ENCODE results near the gene TUBB.

TUBB gene

DNA sequence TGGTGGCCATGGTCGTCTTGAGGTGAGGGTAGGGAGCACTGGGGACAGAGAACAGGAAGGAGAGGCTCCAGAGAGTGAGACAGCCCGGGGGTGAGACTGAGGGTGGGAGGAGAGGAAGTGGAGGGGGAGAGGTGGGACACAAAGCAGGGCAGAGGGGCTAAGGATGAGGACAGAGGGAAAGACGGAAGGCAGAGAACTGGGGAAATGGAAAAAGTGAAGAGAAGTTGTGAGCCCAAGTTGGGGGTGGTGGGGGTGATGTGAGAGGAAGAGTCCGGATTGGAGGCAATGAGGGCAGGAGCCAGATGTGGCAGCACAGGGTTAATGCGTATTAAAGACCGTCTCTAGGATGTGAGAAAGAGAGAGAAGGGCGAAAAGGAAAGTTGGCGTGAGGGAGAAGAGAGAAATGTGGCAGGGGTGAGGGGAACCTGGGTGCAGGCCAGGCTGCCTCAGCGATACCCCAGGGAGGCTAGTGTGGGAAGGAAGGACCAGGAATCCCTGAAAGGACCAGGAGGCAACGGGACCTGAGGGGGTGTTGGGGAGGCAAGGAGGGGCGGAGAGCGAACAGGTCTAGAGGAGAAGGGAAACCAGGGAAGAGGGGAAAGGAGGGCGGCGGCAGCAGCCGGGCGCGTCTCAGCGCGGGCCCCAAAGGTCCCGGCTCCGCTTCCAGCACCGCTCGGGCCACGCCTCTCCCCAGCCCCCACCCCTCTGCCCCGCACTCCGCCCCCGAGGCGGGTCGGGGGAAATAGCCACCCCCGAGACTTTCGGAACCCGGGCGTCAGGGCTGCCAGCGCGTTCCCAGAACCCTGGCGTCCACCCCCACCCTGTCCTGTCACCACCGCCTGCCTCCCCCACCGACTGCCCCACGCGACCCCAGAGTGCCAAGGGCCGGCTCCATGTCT lies 33.9 kb upstream of the TUBB start, which contains the start of gene PPP1R18:
Gene PPP1R18, minus strand, starts transcription at position 637 of the 899 bp plus-strand sequence. Its CDS starts 627 bp downstream, at position 10.
- H3K9me2 ChIP-seq (replicated peaks; ENCODE audit: insufficient read depth, low read length) = no peaks in the 10 kb centered on the region
- H3K79me2 ChIP-seq (ENCODE audit: low read length) = peaks cover 62% of the 10 kb centered on the region
- DNase-seq = peak; percentile 78
- H3K9ac ChIP-seq (ENCODE audit: low read length) = peak within 1 kb of the TSS; percentile 56
- peak within 1 kb of the TSS; percentile 87 for H3K4me3 ChIP-seq (ENCODE audit: low read length)
- no peaks in the 10 kb centered on the region for H3K9me3 ChIP-seq (replicated peaks; ENCODE audit: insufficient read depth, low read length)
- H3K36me3 ChIP-seq (replicated peaks; ENCODE audit: insufficient read depth, low read length) = no peaks in the 10 kb centered on the region
- peaks cover 52% of the 10 kb centered on the region for H3F3A ChIP-seq (ENCODE audit: insufficient read depth, low read length)
- TF ChIP-seq EZH2 (optimal IDR thresholded peaks at IDR 0.05; ENCODE audit: low read depth, low read length) = no peak
- TF ChIP-seq, protein P1, sequence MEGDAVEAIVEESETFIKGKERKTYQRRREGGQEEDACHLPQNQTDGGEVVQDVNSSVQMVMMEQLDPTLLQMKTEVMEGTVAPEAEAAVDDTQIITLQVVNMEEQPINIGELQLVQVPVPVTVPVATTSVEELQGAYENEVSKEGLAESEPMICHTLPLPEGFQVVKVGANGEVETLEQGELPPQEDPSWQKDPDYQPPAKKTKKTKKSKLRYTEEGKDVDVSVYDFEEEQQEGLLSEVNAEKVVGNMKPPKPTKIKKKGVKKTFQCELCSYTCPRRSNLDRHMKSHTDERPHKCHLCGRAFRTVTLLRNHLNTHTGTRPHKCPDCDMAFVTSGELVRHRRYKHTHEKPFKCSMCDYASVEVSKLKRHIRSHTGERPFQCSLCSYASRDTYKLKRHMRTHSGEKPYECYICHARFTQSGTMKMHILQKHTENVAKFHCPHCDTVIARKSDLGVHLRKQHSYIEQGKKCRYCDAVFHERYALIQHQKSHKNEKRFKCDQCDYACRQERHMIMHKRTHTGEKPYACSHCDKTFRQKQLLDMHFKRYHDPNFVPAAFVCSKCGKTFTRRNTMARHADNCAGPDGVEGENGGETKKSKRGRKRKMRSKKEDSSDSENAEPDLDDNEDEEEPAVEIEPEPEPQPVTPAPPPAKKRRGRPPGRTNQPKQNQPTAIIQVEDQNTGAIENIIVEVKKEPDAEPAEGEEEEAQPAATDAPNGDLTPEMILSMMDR (IDR thresholded peaks at IDR 0.05; ENCODE audit: low read length) = no peak
- no peak for TF ChIP-seq EZH2phosphoT487 (IDR thresholded peaks at IDR 0.05; ENCODE audit: low read length)
- H3K4me1 ChIP-seq (ENCODE audit: low read length) = peaks cover 30% of the 10 kb centered on the region
- H3K27me3 ChIP-seq (replicated peaks; ENCODE audit: insufficient read depth, low read length) = no peaks in the 10 kb centered on the region
- H3K27ac ChIP-seq (ENCODE audit: low read length) = peak within 1 kb of the TSS; percentile 69; the same call in 1 of the 2 replicates
- H4K20me1 ChIP-seq (ENCODE audit: insufficient read depth, low read length) = no peaks in the 10 kb centered on the region
- peak within 1 kb of the TSS; percentile 91 for H3K4me2 ChIP-seq (ENCODE audit: low read depth, low read length)
- H2AFZ ChIP-seq (ENCODE audit: low read length) = peak within 1 kb of the TSS; percentile 60

DNA sequence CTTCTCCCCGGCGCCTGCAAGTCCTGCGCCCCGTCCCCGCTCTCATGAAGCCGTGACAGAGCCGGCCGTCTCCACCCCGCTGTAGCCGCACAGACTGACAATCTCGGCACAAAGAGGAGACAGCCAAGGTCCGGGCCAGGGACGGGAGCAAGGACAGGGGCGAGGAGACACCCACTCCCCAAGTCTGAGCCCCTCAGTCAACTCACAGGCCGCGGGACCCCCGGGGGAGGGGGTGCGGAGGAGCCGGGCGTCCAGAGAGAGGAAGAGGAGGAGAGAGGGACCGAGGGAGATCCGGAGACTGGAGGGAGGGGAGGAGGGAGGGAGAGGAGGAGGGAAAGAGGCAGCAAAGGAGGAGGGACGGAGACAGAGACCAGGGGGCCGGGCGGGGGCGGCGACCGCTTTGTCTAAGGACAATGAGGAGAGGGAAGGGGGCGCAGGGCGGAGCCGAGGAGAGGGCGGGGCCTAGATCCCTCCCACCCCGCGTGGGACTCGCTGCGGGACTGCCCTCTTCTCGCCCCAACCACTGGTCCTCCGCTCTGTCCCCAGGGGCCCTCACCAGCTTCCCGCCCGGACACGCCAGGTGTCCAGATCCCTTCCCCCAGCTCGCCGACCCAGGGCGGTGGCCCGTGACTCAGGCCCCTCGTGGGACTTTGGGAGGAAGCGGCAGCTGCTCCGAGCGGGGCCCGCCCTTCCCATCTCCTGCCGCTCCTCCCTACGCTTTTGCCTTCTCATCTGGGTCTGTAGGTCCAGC lies 33.1 kb upstream of the TUBB start:
- Histone ChIP-seq H3K27ac (ENCODE audit: low read length) (peak overlapping the region; percentile 69; the same call in 1 of the 2 replicates), H3K9me3 (replicated peaks; ENCODE audit: insufficient read depth, low read length) (no peaks in the 10 kb centered on the region), H3K4me2 (ENCODE audit: low read depth, low read length) (peak overlapping the region; percentile 90; the same call in 1 of the 2 replicates), H3K9ac (ENCODE audit: low read length) (peak overlapping the region; percentile 56), H3K79me2 (ENCODE audit: low read length) (peaks cover 54% of the 10 kb centered on the region), H3K9me2 (replicated peaks; ENCODE audit: insufficient read depth, low read length) (no peaks in the 10 kb centered on the region), H3K36me3 (replicated peaks; ENCODE audit: insufficient read depth, low read length) (no peaks in the 10 kb centered on the region), H4K20me1 (ENCODE audit: insufficient read depth, low read length) (no peaks in the 10 kb centered on the region), H3K4me3 (ENCODE audit: low read length) (peak overlapping the region; percentile 87), H3F3A (ENCODE audit: insufficient read depth, low read length) (peaks cover 49% of the 10 kb centered on the region), H2AFZ (ENCODE audit: low read length) (peak overlapping the region; percentile 60), H3K27me3 (replicated peaks; ENCODE audit: insufficient read depth, low read length) (no peaks in the 10 kb centered on the region), H3K4me1 (ENCODE audit: low read length) (peaks cover 27% of the 10 kb centered on the region)
- DNase-seq = peak; percentile 61
- TF ChIP-seq EZH2phosphoT487 (IDR thresholded peaks at IDR 0.05; ENCODE audit: low read length) (no peak), EZH2 (optimal IDR thresholded peaks at IDR 0.05; ENCODE audit: low read depth, low read length) (no peak)
- TF ChIP-seq, protein P1 (IDR thresholded peaks at IDR 0.05; ENCODE audit: low read length) = no peak

GRCh38 chr6:30687659-30688431 lies 32.3 kb upstream of the TUBB start:
- H3K36me3 ChIP-seq (replicated peaks; ENCODE audit: insufficient read depth, low read length) = no peaks in the 10 kb centered on the region
- H3F3A ChIP-seq (ENCODE audit: insufficient read depth, low read length) = peaks cover 42% of the 10 kb centered on the region
- no peaks in the 10 kb centered on the region for H4K20me1 ChIP-seq (ENCODE audit: insufficient read depth, low read length)
- H3K79me2 ChIP-seq (ENCODE audit: low read length) = peaks cover 46% of the 10 kb centered on the region
- H3K9me3 ChIP-seq (replicated peaks; ENCODE audit: insufficient read depth, low read length) = no peaks in the 10 kb centered on the region
- TF ChIP-seq EZH2 (optimal IDR thresholded peaks at IDR 0.05; ENCODE audit: low read depth, low read length) (no peak), EZH2phosphoT487 (IDR thresholded peaks at IDR 0.05; ENCODE audit: low read length) (no peak)
- H3K9ac ChIP-seq (ENCODE audit: low read length) = peak overlapping the region; percentile 56; the same call in 1 of the 2 replicates
- peak overlapping the region; percentile 60 for H2AFZ ChIP-seq (ENCODE audit: low read length)
- no peaks in the 10 kb centered on the region for H3K27me3 ChIP-seq (replicated peaks; ENCODE audit: insufficient read depth, low read length)
- peak overlapping the region; percentile 90; the same call in 1 of the 2 replicates for H3K4me2 ChIP-seq (ENCODE audit: low read depth, low read length)
- peak overlapping the region; percentile 69; the same call in 1 of the 2 replicates for H3K27ac ChIP-seq (ENCODE audit: low read length)
- DNase-seq = no peak
- peak overlapping the region; percentile 87 for H3K4me3 ChIP-seq (ENCODE audit: low read length)
- peaks cover 25% of the 10 kb centered on the region for H3K4me1 ChIP-seq (ENCODE audit: low read length)
- no peaks in the 10 kb centered on the region for H3K9me2 ChIP-seq (replicated peaks; ENCODE audit: insufficient read depth, low read length)
